GDM1 (cell line): ENCODE data around the gene DISC1.
"Not testable (repeated sequence)": the region's sequence is repeated elsewhere in the genome, so short reads cannot be mapped to it uniquely, and the experiment has no call there.

Source experiments
- DNase-seq: peaks from one replicate; lab custom pipeline; 2025; lab: John Stamatoyannopoulos, UW

Gene DISC1

GRCh38 chr1:231667896-231668506, 41.4 kb downstream of the DISC1 start:
- DNase-seq: no peak

- DNase-seq: no peak
These were observed 42.2 kb downstream of the DISC1 start for GRCh38 chr1:231668826-231669225.

- not testable (repeated sequence) for DNase-seq
These were observed 43.5 kb downstream of the DISC1 start for GRCh38 chr1:231669864-231670621.

- DNase-seq: no peak
These were observed 44.2 kb downstream of the DISC1 start for GRCh38 chr1:231670755-231671154.

- DNase-seq: no peak
These were observed 48.0 kb downstream of the DISC1 start for GRCh38 chr1:231674575-231674974.

- DNase-seq: no peak
These were observed 49.9 kb downstream of the DISC1 start for GRCh38 chr1:231676487-231676886.

GRCh38 chr1:231677442-231677841, 50.9 kb downstream of the DISC1 start:
- DNase-seq: no peak

- DNase-seq: no peak
These were observed 51.4 kb downstream of the DISC1 start for GRCh38 chr1:231678011-231678432.

GRCh38 chr1:231679109-231679508, 52.5 kb downstream of the DISC1 start:
- DNase-seq: no peak

- DNase-seq: no peak
These were observed 54.4 kb downstream of the DISC1 start for GRCh38 chr1:231681006-231681405.

GRCh38 chr1:231682779-231683178, 56.2 kb downstream of the DISC1 start:
- no peak for DNase-seq

- no peak for DNase-seq
These were observed 57.0 kb downstream of the DISC1 start for GRCh38 chr1:231683439-231684165.

- DNase-seq: no peak
These were observed 58.0 kb downstream of the DISC1 start for GRCh38 chr1:231684356-231685244.

GRCh38 chr1:231686384-231686783, 59.8 kb downstream of the DISC1 start:
- no peak for DNase-seq

- no peak for DNase-seq
These were observed 62.4 kb downstream of the DISC1 start for GRCh38 chr1:231688989-231689388.

- DNase-seq: no peak
These were observed 63.5 kb downstream of the DISC1 start for GRCh38 chr1:231690059-231690458.

GRCh38 chr1:231691618-231692259, 65.1 kb downstream of the DISC1 start:
- DNase-seq: no peak

- DNase-seq: no peak
These were observed 66.9 kb downstream of the DISC1 start for GRCh38 chr1:231693361-231694074.

GRCh38 chr1:231694075-231694431, 67.5 kb downstream of the DISC1 start:
- no peak for DNase-seq

GRCh38 chr1:231694465-231695077, 68.0 kb downstream of the DISC1 start:
- no peak for DNase-seq
